ENCODE results near the gene SRPK1.

GRCh38 chr6:35936681-35937359 lies 15.9 kb upstream of the SRPK1 start:
- TF ChIP-seq ZFP30 (CRISPR knock-in tag; IDR thresholded peaks at IDR 0.05), result no peak
- TF ChIP-seq POU6F1 (CRISPR knock-in tag; IDR thresholded peaks at IDR 0.05; ENCODE audit: borderline replicate concordance, low read depth), result no peak
- no peak for TF ChIP-seq CREB5 (CRISPR knock-in tag; IDR thresholded peaks at IDR 0.05; ENCODE audit: low read depth)
- TF ChIP-seq ZC3H10 (CRISPR knock-in tag; IDR thresholded peaks at IDR 0.05), result no peak
- no peak for TF ChIP-seq TSHZ2 (CRISPR knock-in tag; IDR thresholded peaks at IDR 0.05)
- no peak for TF ChIP-seq TCF4 (CRISPR knock-in tag; IDR thresholded peaks at IDR 0.05; ENCODE audit: borderline replicate concordance)
- no peak for TF ChIP-seq ESRRG (CRISPR knock-in tag; IDR thresholded peaks at IDR 0.05)
- TF ChIP-seq ARNTL (CRISPR knock-in tag; IDR thresholded peaks at IDR 0.05; ENCODE audit: borderline replicate concordance, low read depth), result no peak
- no peak for TF ChIP-seq ZNF8 (CRISPR knock-in tag; IDR thresholded peaks at IDR 0.05)
